Gastrocnemius medialis (tissue), 4 donors: ENCODE results near the gene CT45A2.
"Not testable (repeated sequence)": the region's sequence is repeated elsewhere in the genome, so short reads cannot be mapped to it uniquely, and the experiment has no call there.

Source experiments
- CTCF ChIP-seq, 5 experiments: fragments of 450-650 bp in 3 of 5; fragments of 200-600 bp in 2 of 5; sonication (generic) in 2 of 5; IDR thresholded peaks in 4 of 5; conservative IDR thresholded peaks in 1 of 5; 1 replicate in 4 of 5; 2 replicates in 1 of 5; pipeline ENCODE4 v1.5.1; 2016 to 2019; ENCODE audit warnings: antibody characterized with exemption in 5 of 5, mild to moderate bottlenecking in 3 of 5, moderate library complexity in 3 of 5
- POLR2A ChIP-seq, 2 donors: fragments of 450-650 bp; IDR thresholded peaks; one replicate each; pipeline ENCODE4 v1.6.1; 2017; ENCODE audit warnings: antibody characterized with exemption in 2 of 2, mild to moderate bottlenecking in 2 of 2, moderate library complexity in 2 of 2

GRCh38 chrX:135819912-135820311 lies at the start of gene CT45A2:
- TF ChIP-seq CTCF (IDR thresholded peaks at IDR 0.05 in 4 of 5, conservative IDR thresholded peaks at IDR 0.05 in 1 of 5); POLR2A (IDR thresholded peaks at IDR 0.05): not testable (repeated sequence)
